DMS53 treated with DMSO at 0.1 percent for 48 hours (cell line): Measurements from ENCODE around the gene GH1.
A peak's percentile ranks its signal among the peaks of the same experiment; 100 is the strongest.
"Not testable (repeated sequence)": the region's sequence is repeated elsewhere in the genome, so short reads cannot be mapped to it uniquely, and the experiment has no call there.

ENCODE experiments used
- DNase-seq: peaks from one replicate; lab custom pipeline; 2025; ENCODE audit not compliant: unreplicated experiment; lab: John Stamatoyannopoulos, UW

The GH1 gene

DNA sequence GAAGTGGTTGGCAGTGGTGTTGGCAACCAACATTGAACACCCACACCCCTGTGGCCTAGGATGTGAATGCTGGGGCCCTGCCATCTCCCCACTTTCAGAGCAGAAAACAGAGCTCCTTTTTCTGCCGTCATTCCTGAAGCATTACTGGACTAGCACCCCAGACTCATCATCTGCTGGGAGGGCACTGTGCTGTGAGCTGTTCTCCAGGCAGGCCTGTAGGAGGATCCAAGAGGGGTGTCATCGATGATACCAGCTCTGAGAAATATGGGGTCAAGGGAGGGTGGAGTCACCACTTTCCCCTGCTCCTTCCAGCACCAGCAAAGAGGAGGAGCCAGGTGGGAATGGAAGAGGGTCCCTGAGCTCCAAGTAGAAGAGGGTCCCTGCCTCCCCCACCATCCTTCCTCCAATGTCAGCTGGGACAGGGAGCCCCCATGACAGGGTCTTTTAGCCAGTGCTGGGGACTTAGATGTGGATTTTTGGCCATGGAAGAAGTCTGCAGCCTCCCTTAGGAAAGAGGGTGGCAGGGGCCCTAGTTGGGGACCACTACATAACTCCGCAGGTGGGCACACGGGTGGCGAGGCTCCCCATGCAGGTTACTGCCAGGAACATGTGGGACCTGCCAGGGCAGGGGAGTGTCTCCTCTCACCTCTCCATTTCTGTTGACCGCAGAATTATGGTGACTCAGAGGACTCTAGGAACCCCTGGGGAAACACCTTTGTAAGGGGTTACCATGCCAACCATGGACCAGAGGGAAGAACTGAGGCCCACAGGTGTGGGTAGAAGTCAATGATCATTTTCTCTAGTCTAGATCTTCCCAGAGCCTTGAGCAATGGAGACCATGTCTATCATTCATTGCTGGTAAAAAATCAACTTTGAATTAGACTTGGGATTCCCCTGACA is 19.5 kb downstream of the GH1 start:
- DNase-seq, result not testable (repeated sequence)

- DNase-seq, result not testable (repeated sequence)
Observed at GRCh38 chr17:63896524-63897354, 21.9 kb downstream of the GH1 start, which contains the start of gene CSH1. TSS of gene CSH1 (minus strand) at chr17:63896574. CDS start at chr17:63896511, 63 bp downstream.

GRCh38 chr17:63894821-63895220 is 23.8 kb downstream of the GH1 start:
- DNase-seq, result not testable (repeated sequence)

DNA sequence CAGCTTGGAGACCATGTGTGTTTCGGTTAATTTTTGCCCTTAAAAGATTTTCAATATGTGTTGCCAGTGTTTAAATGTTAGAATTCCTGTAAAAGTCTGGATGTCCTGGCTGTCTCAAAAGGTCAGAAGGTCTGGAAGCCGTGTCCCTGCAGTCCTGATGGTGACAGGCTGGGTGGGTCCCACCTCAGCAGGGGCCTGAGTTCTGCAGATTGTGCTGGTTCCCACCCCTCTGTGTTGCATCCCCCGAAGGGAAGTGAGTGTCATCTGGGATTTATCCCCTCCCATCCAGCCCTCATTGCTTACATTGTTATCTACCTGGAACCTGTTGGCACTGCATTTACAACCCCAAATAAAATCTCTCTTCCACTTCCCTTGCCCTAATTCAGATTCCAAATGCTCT is 24.6 kb downstream of the GH1 start:
- not testable (repeated sequence) for DNase-seq

GRCh38 chr17:63892316-63893037 is 26.2 kb downstream of the GH1 start:
- DNase-seq, result not testable (repeated sequence)

DNA sequence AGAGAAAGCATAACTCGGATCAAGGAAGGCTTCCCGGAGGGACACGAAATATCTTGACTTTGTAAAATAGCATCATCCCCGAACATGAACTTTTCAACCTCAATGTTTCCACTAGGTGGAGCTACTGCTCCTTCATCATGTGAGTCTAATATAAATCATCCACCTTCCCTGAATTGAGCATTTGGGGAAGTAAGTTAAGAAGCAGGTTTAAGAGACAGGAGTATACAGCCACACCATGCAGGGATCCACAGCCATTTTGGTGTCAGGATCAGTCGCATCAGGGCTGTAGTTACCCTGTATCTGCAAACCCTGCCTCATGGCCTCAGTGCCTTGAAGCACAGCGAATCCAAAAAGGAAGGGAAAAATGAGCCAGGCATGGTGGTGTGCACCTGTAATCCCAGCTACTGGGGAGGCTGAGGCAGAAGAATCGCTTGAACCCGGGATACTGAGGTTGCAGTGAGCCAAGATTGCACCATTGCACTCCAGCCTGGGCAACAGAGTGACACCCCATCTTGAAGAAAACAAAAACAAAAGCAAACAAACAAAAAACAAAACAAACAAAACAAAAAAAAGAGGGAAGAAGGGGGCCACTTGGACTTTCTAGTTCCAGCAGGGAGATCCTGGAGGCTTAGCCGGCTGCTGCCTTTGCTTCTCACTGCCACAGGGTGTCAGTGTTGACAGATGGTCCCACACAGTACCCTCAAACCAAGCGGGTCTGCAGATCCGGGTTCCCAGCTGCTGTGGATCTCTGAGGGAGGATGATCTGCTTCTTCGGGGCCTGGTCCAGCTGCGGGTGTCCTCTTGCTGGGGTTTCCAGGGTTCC is 29.4 kb downstream of the GH1 start:
- DNase-seq, result not testable (repeated sequence)

DNA sequence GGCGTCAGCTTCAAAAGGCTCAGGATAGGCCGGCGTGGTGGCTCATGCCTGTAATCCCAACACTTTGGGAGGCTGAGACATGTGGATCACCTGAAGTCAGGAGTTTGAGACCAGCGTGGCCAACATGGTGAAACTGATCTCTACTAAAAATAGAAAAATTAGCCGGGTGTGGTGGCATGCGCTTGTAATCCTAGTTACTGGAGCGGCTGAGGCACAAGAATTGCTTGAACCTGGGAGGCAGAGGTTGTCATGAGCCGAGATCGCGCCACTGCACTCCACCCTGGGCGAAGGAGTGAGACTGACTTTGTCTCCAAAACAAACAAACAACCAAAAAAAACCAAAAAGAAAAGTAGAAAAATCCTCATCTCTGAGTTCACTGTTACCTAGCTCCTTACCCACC is 33.5 kb downstream of the GH1 start:
- DNase-seq, result not testable (repeated sequence)

- DNase-seq, result not testable (repeated sequence)
Observed at GRCh38 chr17:63882626-63883126, 36.0 kb downstream of the GH1 start.

- peak; percentile 17 for DNase-seq
Observed at GRCh38 chr17:63881935-63882601, 36.6 kb downstream of the GH1 start, which contains the start of gene GH2. TSS of gene GH2 (minus strand) at chr17:63881944. CDS start at chr17:63881801, 143 bp downstream.

DNA sequence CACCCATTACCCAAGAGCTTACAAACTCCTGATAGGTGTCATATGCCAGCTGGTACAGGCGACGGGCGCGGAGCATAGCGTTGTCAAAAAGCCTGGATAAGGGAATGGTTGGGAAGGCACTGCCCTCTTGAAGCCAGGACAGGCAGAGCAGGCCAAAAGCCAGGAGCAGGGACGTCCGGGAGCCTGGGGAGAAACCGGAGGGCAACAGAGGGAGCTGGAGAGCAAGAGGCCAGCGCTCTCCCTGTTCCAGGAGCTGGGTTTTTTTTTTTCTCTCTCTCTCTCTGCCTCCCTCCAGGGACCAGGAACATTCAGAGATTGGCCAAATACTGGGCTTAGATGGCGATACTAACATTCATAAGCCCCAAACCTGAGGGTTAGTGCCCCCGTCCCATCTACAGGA is 37.3 kb downstream of the GH1 start:
- DNase-seq, result not testable (repeated sequence)

GRCh38 chr17:63880706-63881105 is 37.9 kb downstream of the GH1 start:
- DNase-seq, result no peak

DNA sequence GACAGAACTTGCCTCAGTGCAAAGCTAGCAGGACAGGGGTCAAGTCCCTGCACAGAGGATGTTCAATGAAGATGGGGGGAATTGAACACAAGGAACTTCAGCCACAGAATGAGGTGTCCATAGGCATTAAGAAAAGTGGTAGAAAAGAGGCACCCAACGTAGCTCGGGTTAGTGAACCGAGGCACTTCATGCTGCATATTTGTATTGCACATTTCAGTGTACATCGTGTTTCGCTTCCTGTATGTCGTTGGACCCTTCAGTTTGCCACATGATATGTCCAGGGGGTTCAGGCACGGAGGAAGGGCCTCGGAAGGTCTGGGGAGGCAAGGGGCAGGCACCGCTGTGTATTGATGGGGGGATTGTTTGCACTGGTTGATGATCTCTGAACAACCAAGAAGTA is 40.2 kb downstream of the GH1 start:
- not testable (repeated sequence) for DNase-seq

GRCh38 chr17:63874693-63875092 is 43.9 kb downstream of the GH1 start:
- not testable (repeated sequence) for DNase-seq

DNA sequence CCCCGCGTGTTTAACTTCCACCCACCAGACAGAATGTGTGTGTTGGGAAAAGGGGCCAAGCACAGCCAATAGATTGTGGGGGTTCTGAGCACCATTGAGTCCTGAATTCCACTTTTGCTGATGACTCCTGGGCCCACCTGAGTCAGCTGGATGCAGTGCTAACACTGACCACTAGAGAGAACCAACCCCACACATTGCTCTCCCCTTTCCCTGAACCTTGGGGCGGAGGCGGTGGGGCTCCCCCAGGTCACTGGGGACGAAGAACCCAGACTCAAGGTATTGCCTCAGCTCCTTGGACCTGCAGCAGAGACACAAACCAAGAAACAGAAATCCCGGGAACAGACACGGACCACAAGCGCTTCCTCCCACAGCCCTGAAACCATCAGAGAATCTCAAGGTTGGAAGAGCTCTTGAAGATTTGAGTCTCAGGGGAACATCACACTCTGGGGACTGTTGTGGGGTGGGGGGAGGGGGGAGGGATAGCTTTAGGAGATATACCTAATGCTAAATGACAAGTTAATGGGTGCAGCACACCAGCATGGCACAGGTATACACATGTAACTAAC is 44.5 kb downstream of the GH1 start:
- DNase-seq, result not testable (repeated sequence)

- not testable (repeated sequence) for DNase-seq
Observed at GRCh38 chr17:63873577-63873976, 45.1 kb downstream of the GH1 start, which contains the start of gene CSH2. TSS of gene CSH2 (minus strand) at chr17:63873677. CDS start at chr17:63873614, 63 bp downstream.

DNA sequence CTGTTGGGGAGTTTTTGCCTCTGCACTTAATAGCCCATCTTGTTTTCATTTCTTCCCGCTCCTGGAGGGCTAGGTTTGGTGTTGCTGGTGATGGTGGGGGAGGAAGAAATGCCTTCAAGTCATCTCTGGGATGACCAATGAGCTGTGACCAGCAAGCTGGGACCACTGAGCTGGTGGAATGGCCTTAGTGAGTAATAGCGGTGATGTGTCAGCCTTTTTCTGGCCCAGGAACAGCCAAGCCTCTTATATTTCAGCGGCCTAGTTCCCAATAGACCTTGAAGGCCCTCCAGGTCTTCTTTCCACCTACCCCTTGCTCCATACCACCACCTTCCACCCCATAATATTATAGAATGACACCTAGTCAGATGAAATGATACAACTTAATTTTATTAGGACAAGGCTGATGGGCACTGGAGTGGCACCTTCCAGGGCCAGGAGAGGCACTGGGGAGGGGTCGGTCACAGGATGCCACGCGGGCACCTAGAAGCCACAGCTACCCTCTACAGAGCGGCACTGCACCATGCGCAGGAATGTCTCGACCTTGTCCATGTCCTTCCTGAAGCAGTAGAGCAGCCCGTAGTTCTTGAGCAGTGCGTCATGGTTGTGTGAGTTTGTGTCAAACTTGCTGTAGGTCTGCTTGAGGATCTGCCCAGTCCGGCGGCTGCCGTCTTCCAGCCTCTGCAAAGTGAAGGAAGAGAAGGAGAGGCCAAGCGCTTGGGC is 46.8 kb downstream of the GH1 start:
- not testable (repeated sequence) for DNase-seq

DNA sequence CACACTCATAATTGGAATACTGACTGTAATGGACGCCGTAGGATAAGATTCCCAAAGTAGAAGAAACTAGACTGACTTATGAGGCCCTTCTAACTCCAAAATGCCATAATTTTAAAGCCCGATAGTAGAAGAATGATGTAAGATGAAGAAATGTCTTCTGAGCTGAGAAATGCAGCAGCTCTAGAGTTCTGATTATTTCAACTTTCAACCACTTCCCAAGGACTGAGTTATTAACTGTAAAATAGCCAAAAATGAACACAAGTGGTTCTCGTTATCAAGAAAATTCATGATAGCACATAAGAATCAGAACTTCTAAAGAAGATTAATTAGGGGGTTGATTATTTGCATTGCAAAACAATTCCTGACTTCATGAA is 48.4 kb downstream of the GH1 start:
- DNase-seq, result not testable (repeated sequence)
